Vagina (tissue), 2 donors: ENCODE measurements around the gene PLA2G2A. TPM values are rescaled to one million over a fixed set of nuclear protein-coding genes. Genes with fewer than 3 reads are reported as not detected.

Experiments
- DNase-seq, 2 donors: peaks; one replicate each; pipeline ENCODE4 v3.0.0-alpha.2; 2017; ENCODE audit errors: extremely low spot score in 2 of 2
- H3K27ac ChIP-seq: fragments of 200-600 bp; sonication (generic); one replicate; pipeline ENCODE4 v1.5.1; 2019
- H3K27me3 ChIP-seq: fragments of 200-600 bp; sonication (generic); one replicate; pipeline ENCODE4 v1.5.1; 2019
- H3K36me3 ChIP-seq, 2 donors: fragments of 200-600 bp; sonication (generic); one replicate each; pipeline ENCODE4 v1.5.1; 2017 to 2019
- H3K4me1 ChIP-seq: fragments of 200-600 bp; sonication (generic); one replicate; pipeline ENCODE4 v1.5.1; 2019
- H3K4me3 ChIP-seq, 2 donors: fragments of 200-600 bp; sonication (generic); 1 replicate in 1 of 2; 2 replicates in 1 of 2; pipeline ENCODE4 v1.5.1; 2016 to 2019
- H3K9me3 ChIP-seq: fragments of 200-600 bp; sonication (generic); one replicate; pipeline ENCODE4 v1.5.1; 2019
- POLR2A ChIP-seq, 2 donors: fragments of 450-650 bp; IDR thresholded peaks; one replicate each; pipeline ENCODE4 v1.6.1; 2017; ENCODE audit warnings: antibody characterized with exemption in 2 of 2, mild to moderate bottlenecking in 2 of 2, moderate library complexity in 2 of 2
- POLR2AphosphoS5 ChIP-seq, 2 donors: sonication (generic); formaldehyde crosslinking; IDR thresholded peaks; one replicate each; pipeline ENCODE4 v1.9.0; 2017; ENCODE audit warnings: antibody characterized with exemption in 2 of 2, mild to moderate bottlenecking in 2 of 2, low read depth in 1 of 2; ENCODE audit not compliant: insufficient read depth in 1 of 2
- intact Hi-C: fragments of 100-400 bp; cut with DNase I; formaldehyde crosslinking; loops from one replicate; pipeline ENCODE4 v1.15.1; 2023
- total RNA-seq: library from RNA; depleted of rRNA; stranded (reverse); fragments of >200 nt; gene quantifications from one replicate; pipeline ENCODE4 v1.2.3, GENCODE V29; 2016
- TF ChIP-seq, protein P1 (sequence below), 3 experiments: fragments of 450-650 bp in 2 of 3; fragments of 200-600 bp in 1 of 3; sonication (generic) in 1 of 3; IDR thresholded peaks; one replicate each; pipeline ENCODE4 v1.5.1; 2017 to 2019; ENCODE audit warnings: antibody characterized with exemption in 3 of 3, mild to moderate bottlenecking in 2 of 3, moderate library complexity in 2 of 3

Gene PLA2G2A
- total RNA-seq, 1 donor from 2014 or later: 515 TPM

DNA sequence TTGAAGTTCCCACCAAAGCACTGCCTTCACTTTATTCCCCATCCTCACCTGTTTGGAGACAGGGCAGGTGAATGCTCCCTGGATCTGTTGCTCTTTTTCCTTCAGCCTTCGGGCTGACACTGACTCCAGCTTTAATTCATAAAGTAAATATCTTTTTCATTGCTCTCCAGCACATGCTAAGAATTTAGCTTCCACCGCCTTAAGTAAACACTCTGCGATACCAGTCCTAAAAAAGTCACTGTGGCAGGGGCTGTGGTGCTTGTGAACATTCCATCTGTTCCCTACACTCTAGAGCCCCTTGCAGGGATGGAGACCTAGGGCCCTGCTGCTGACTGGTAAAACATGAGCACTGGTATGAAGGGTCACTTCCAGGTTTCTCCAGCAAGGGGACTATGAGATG is 896 bp upstream of the PLA2G2A start:
- intact Hi-C loops: no loop called here
- Histone ChIP-seq H3K27ac (no peak overlapping the region), H3K27me3 (no peaks in the 10 kb centered on the region), H3K9me3 (no peaks in the 10 kb centered on the region), H3K4me1 (no peaks in the 10 kb centered on the region), H3K4me3 (no peak overlapping the region), H3K36me3 (no peaks in the 10 kb centered on the region)
- TF ChIP-seq POLR2AphosphoS5 (IDR thresholded peaks at IDR 0.05; ENCODE audit: insufficient read depth in 1 of 2, low read depth in 1 of 2): no peak
- no peak for TF ChIP-seq POLR2A (IDR thresholded peaks at IDR 0.05)
- TF ChIP-seq, protein P1, sequence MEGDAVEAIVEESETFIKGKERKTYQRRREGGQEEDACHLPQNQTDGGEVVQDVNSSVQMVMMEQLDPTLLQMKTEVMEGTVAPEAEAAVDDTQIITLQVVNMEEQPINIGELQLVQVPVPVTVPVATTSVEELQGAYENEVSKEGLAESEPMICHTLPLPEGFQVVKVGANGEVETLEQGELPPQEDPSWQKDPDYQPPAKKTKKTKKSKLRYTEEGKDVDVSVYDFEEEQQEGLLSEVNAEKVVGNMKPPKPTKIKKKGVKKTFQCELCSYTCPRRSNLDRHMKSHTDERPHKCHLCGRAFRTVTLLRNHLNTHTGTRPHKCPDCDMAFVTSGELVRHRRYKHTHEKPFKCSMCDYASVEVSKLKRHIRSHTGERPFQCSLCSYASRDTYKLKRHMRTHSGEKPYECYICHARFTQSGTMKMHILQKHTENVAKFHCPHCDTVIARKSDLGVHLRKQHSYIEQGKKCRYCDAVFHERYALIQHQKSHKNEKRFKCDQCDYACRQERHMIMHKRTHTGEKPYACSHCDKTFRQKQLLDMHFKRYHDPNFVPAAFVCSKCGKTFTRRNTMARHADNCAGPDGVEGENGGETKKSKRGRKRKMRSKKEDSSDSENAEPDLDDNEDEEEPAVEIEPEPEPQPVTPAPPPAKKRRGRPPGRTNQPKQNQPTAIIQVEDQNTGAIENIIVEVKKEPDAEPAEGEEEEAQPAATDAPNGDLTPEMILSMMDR (IDR thresholded peaks at IDR 0.05): no peak
- no peak for DNase-seq

DNA sequence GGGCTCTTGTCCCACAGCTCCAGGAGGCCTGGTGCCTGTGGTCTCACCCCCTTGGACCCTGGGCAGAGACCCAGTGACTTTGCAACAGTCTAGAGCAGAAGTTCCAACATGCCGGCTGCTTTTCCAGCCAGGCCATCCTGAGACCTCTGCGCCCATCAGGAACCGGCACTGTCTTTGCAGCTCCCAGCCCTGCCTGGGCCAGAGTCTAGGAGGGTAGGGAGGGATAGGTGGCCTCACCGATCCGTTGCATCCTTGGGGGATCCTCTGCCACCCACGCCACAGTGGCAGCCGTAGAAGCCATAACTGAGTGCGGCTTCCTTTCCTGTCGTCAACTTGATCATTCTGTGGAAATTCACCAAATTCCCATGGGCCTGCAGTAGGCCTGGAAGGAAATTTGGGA is 1.3 kb downstream of the PLA2G2A start:
- Histone ChIP-seq H3K27me3 (no peaks in the 10 kb centered on the region), H3K27ac (no peak overlapping the region), H3K4me3 (no peak overlapping the region), H3K36me3 (no peaks in the 10 kb centered on the region), H3K4me1 (no peaks in the 10 kb centered on the region), H3K9me3 (no peaks in the 10 kb centered on the region)
- TF ChIP-seq, protein P1 (IDR thresholded peaks at IDR 0.05): no peak
- TF ChIP-seq POLR2A (IDR thresholded peaks at IDR 0.05): no peak
- TF ChIP-seq POLR2AphosphoS5 (IDR thresholded peaks at IDR 0.05; ENCODE audit: insufficient read depth in 1 of 2, low read depth in 1 of 2): no peak
- DNase-seq: no peak
- intact Hi-C loops: no loop called here

DNA sequence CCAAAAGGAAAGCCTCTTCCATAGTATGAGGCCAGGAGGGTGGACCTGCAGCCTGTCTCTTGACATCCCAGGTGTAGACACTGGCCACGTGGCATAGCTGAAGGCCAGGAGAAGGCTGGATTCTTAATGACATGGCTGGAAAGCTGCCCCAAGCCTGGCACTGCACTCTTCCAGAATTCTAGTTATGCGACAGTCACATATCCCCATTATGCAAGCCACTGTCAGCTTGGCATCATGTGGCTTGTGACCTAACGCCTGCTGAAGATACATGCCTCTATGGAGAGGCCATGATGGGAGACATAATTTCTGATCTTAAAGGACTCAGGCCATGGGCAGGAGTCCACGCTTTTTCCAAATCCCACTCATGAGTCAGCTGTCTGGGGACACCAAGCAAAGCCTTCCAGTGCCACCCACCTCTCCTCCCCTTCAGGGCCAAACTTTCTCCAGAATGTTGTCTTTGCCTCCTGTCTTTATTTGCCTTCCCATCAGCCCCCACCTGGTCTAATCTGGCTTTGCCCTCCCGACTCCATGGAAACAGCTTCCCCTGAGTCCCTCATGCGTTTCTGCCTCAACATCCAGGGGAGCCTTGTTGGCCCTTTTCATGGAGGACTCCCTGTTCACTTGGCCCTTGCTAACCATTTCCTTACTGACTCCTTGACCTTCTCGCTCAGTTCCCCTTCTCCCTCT is 3.0 kb downstream of the PLA2G2A start:
- intact Hi-C loops: no loop called here
- DNase-seq: no peak
- TF ChIP-seq POLR2A (IDR thresholded peaks at IDR 0.05) (no peak), POLR2AphosphoS5 (IDR thresholded peaks at IDR 0.05; ENCODE audit: insufficient read depth in 1 of 2, low read depth in 1 of 2) (no peak)
- TF ChIP-seq, protein P1 (IDR thresholded peaks at IDR 0.05): no peak

DNA sequence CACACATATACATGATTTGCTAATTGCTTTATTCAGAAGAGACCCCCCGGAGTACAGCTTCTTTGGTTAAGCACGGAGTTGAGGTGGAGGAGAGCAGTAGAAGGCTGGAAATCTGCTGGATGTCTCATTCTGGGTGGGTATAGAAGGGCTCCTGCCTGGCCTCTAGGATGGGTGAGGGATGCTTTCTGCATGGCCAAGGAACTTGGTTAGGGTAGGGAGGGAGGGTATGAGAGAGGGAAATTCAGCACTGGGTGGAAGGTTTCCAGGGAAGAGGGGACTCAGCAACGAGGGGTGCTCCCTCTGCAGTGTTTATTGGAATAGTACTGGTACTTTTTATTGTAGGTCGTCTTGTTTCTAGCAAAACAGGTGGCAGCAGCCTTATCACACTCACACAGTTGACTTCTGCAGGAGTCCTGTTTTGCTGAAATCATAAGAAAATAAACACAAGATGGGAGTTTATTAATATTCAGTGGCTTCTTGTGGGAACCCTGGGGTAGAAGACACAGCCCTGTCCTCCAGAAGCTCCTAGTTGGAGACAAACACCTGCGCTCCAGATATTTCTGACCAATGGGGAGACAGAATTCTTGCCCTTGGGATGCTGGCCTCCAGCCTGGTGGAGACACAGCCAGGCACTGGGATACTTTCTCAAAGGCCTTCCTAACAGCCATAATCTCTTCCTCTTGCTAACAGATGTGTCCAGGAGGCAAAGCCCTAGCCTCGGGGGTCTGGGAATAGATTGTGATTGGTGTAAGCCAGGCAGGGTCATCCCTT is 3.8 kb downstream of the PLA2G2A start:
- Histone ChIP-seq H3K36me3 (no peaks in the 10 kb centered on the region), H3K4me1 (no peaks in the 10 kb centered on the region), H3K27me3 (no peaks in the 10 kb centered on the region), H3K27ac (no peak overlapping the region), H3K9me3 (no peaks in the 10 kb centered on the region), H3K4me3 (no peak overlapping the region)
- DNase-seq: no peak
- TF ChIP-seq, protein P1 (IDR thresholded peaks at IDR 0.05): no peak
- TF ChIP-seq POLR2AphosphoS5 (IDR thresholded peaks at IDR 0.05; ENCODE audit: insufficient read depth in 1 of 2, low read depth in 1 of 2) (no peak), POLR2A (IDR thresholded peaks at IDR 0.05) (no peak)
- intact Hi-C loops: no loop called here

More for the DNA sequence above, 3.0 kb downstream of the PLA2G2A start:
- Histone ChIP-seq H3K4me1 (no peaks in the 10 kb centered on the region), H3K9me3 (no peaks in the 10 kb centered on the region), H3K36me3 (no peaks in the 10 kb centered on the region), H3K27me3 (no peaks in the 10 kb centered on the region), H3K27ac (no peak overlapping the region), H3K4me3 (no peak overlapping the region)
